Endothelial cell of umbilical vein (primary cell): ENCODE measurements around the gene MBTD1. TPM values are rescaled to one million over a fixed set of nuclear protein-coding genes. Genes with fewer than 3 reads are reported as not detected.
"Not testable (repeated sequence)": the region's sequence is repeated elsewhere in the genome, so short reads cannot be mapped to it uniquely, and the experiment has no call there.

ENCODE experiments used
- BruUV-seq: library from RNA; stranded (reverse); fragments of 400-500 nt; replicated peaks from 2 replicates; lab custom pipeline; 2021; lab: Mats Ljungman, UMichigan
- CTCF ChIA-PET: fragments of 300-600, 350-600 bp; sonication (Branson Sonifier 250); formaldehyde crosslinking; loops from one replicate; lab custom pipeline; 2021; ENCODE audit warnings: antibody characterized with exemption, inconsistent platforms; lab: Charles Lee
- POLR2A ChIA-PET: fragments of 300-600, 350-600 bp; sonication (Branson Sonifier 250); formaldehyde crosslinking; loops from one replicate; lab custom pipeline; 2021; ENCODE audit warnings: antibody characterized with exemption, inconsistent platforms; lab: Charles Lee
- DNase-seq: peaks from one replicate; pipeline ENCODE4 v3.0.0-alpha.2; 2011; ENCODE audit warnings: low read depth, low spot score
- FAIRE-seq: peaks from 2 replicates; lab custom pipeline; 2011; peaks lifted over from hg19 to GRCh38; lab: Jason Lieb, UNC
- H2AFZ ChIP-seq: 2 replicates; pipeline ENCODE4 v1.6.0; 2012; ENCODE audit warnings: low read depth, low read length, control low read depth, inconsistent platforms
- H3K27ac ChIP-seq: 2 replicates; pipeline ENCODE4 v1.5.1; 2011; ENCODE audit warnings: low read depth, mild to moderate bottlenecking, control low read depth, low read length, moderate library complexity; ENCODE audit not compliant: insufficient read depth
- H3K27me3 ChIP-seq, 2 experiments: 2 replicates each; pipeline versions ENCODE4 v1.6.0 to v1.6.1; 2011; ENCODE audit warnings: low read length in 2 of 2, mixed read lengths in 1 of 2; ENCODE audit not compliant: control insufficient read depth in 2 of 2, insufficient read depth in 2 of 2
- H3K36me3 ChIP-seq, 2 experiments: 2 replicates in 1 of 2; 3 replicates in 1 of 2; pipeline ENCODE4 v1.5.1; 2011; ENCODE audit warnings: low read length in 2 of 2, mild to moderate bottlenecking in 1 of 2, moderate library complexity in 1 of 2; ENCODE audit not compliant: control insufficient read depth in 2 of 2, insufficient read depth in 2 of 2; ENCODE audit errors: extremely low read depth in 1 of 2
- H3K4me1 ChIP-seq: 3 replicates; pipeline ENCODE4 v1.5.1; 2011; ENCODE audit warnings: mild to moderate bottlenecking, low read length; ENCODE audit not compliant: control insufficient read depth, insufficient read depth; ENCODE audit errors: extremely low read depth
- H3K4me2 ChIP-seq: 2 replicates; pipeline ENCODE4 v1.6.1; 2011; ENCODE audit warnings: low read length, control low read depth, mixed read lengths; ENCODE audit not compliant: insufficient read depth
- H3K4me3 ChIP-seq, 3 experiments: fragments of 200-600 bp in 1 of 3; sonication (generic), shearing (Covaris generic) in 1 of 3; replicated peaks in 1 of 3; 2 replicates each; pipeline ENCODE4 v1.5.1; 2011 to 2016; ENCODE audit warnings: control low read depth in 3 of 3, low read length in 3 of 3, mild to moderate bottlenecking in 2 of 3, inconsistent platforms in 1 of 3, low read depth in 1 of 3, moderate library complexity in 1 of 3; ENCODE audit not compliant: insufficient read depth in 1 of 3
- H3K79me2 ChIP-seq: 2 replicates; pipeline ENCODE4 v1.6.0; 2012; ENCODE audit warnings: low read length, inconsistent platforms; ENCODE audit not compliant: control insufficient read depth, insufficient read depth
- H3K9ac ChIP-seq: replicated peaks from 2 replicates; pipeline ENCODE3; 2011; ENCODE audit warnings: low read length, control low read depth; ENCODE audit not compliant: insufficient read depth; ENCODE audit errors: extremely low read depth
- H3K9me1 ChIP-seq: replicated peaks from 3 replicates; pipeline ENCODE4 v1.6.0; 2011; ENCODE audit warnings: mild to moderate bottlenecking, low read length; ENCODE audit not compliant: control insufficient read depth, insufficient read depth; ENCODE audit errors: extremely low read depth
- H3K9me3 ChIP-seq: replicated peaks from 2 replicates; pipeline ENCODE4 v1.5.1; 2012; ENCODE audit warnings: low read length, inconsistent platforms; ENCODE audit not compliant: control insufficient read depth, insufficient read depth
- H4K20me1 ChIP-seq: replicated peaks from 2 replicates; pipeline ENCODE3; 2011; ENCODE audit warnings: mild to moderate bottlenecking, low read length; ENCODE audit not compliant: control insufficient read depth, insufficient read depth; ENCODE audit errors: extremely low read depth
- JUN ChIP-seq: IDR thresholded peaks from 2 replicates; pipeline ENCODE4 v1.6.1; 2011; ENCODE audit warnings: borderline replicate concordance, low read depth; ENCODE audit not compliant: insufficient read length, insufficient read depth
- MYC ChIP-seq: IDR thresholded peaks from one replicate; pipeline ENCODE4 v1.6.1; 2011; ENCODE audit warnings: mild to moderate bottlenecking, low read depth, low read length
- POLR2AphosphoS5 ChIP-seq: IDR thresholded peaks from 2 replicates; pipeline ENCODE4 v1.6.1; 2012; ENCODE audit warnings: low read depth, mild to moderate bottlenecking, control low read depth, low read length, moderate library complexity; ENCODE audit not compliant: insufficient read depth
- dilution Hi-C: fragments of 300-500 bp; cut with MboI; formaldehyde crosslinking; loops from one replicate; pipeline ENCODE4 v1.15.0; 2019; ENCODE audit warnings: low sequenced_read_pairs; ENCODE audit not compliant: extremely low pct_ligation_motif_present
- intact Hi-C: fragments of 100-400 bp; cut with micrococcal nuclease; formaldehyde crosslinking; loops from one replicate; pipeline ENCODE4 v1.10.0; 2022
- polyA plus RNA-seq, 4 experiments: library from polyadenylated mRNA; depleted of rRNA in 3 of 4; stranded (reverse) in 3 of 4; unstranded in 1 of 4; fragments of >200 nt; gene quantifications; 2 replicates each; pipeline versions ENCODE4 v1.2.1 to v1.2.3, GENCODE V29; 2011 to 2012; ENCODE audit warnings: missing spikeins in 1 of 4
- total RNA-seq: library from RNA; stranded (reverse); gene quantifications from 2 replicates; pipeline ENCODE4 v1.2.3, GENCODE V29; 2021
- TF ChIP-seq, protein P1 (sequence below), 2 donors: IDR thresholded peaks; 1 replicate in 1 of 2; 2 replicates in 1 of 2; pipeline ENCODE4 v1.5.1; 2011; ENCODE audit warnings: low read length in 2 of 2, mild to moderate bottlenecking in 2 of 2, moderate library complexity in 2 of 2, control low read depth in 1 of 2, inconsistent platforms in 1 of 2, low read depth in 1 of 2; ENCODE audit not compliant: insufficient read depth in 1 of 2; ENCODE audit errors: extremely low read depth in 1 of 2
- TF ChIP-seq, protein P2 (sequence below): IDR thresholded peaks from 2 replicates; pipeline ENCODE4 v1.6.1; 2011; ENCODE audit not compliant: insufficient read depth, insufficient read length

Gene MBTD1
- total and polyA plus RNA-seq, 2 donors (not counting 3 experiments of a cell fraction or from before 2014, with no cell fraction given) = 4.8 to 14.0 TPM

DNA sequence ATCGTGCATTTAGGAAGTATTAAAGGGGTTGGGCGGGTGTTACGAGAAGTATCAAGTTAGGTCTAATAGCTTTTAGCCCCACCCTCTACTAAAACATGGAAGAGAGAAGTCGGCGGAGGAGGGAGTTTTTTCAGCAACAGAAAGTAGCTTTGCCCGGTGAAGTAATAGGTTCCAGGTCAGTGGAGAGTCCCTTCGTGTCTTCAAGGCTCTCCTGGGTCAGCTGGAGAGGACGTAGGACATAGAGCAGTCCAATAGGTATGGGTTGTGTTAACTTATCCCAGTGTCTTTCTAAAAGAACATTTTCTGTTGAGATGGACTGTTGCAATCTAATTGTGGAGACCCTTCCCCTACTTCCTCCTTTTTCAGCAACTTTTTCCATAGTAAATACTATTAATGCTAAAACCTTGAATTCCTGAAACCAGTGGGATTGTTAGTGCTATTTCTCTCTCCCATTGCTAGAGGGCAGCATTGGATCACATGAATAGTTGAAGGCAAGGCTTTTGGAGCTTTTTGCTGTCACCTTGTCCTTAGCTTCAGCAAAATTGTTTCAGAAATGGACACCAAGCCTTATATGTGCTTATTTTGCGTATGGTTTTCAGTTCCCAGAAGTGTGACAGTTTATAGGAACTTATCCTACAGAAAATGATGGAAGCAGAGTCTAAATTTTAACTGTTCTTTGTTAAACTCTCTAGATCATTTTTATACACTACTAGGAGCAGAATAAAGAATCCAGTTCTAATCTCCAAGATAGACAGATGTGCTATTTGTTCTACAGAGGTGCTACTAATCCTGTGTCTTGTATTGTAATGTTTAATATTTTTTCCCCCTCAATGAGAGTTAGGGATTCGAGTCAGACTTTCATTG, 38.9 kb upstream of the MBTD1 start:
- DNase-seq (peak; percentile 37), FAIRE-seq (peak; percentile 81)
- H3K9ac ChIP-seq = no peak overlapping the region
- no peak overlapping the region for H3K4me2 ChIP-seq
- intact Hi-C loops = loop anchor here (1.0 to 2.0 kb wide), 2 partner anchors 238 to 808 kb away; no protein-coding TSS in a partner anchor
- H3K36me3 ChIP-seq = peaks cover 3 to 4% of the 10 kb centered on the region in 2 experiments
- dilution Hi-C loops = no loop called here
- no peaks in the 10 kb centered on the region for H3K4me1 ChIP-seq
- CTCF ChIA-PET = interaction anchor here (0.5 to 3.3 kb wide), 15 partner anchors 10 to 808 kb away, joined by 3 to 49 read pairs (median 3); no protein-coding TSS in a partner anchor
- no peaks in the 10 kb centered on the region for H3K9me3 ChIP-seq
- POLR2A ChIA-PET = interaction anchor here (0.5 kb wide), 1 partner anchor 521 kb away, joined by 6 read pairs; no protein-coding TSS in a partner anchor
- H3K4me3 ChIP-seq = no peak overlapping the region
- H3K79me2 ChIP-seq = no peaks in the 10 kb centered on the region
- no peaks in the 10 kb centered on the region for H4K20me1 ChIP-seq
- no TSS peak for BruUV-seq
- no peaks in the 10 kb centered on the region for H3K27me3 ChIP-seq
- H2AFZ ChIP-seq = no peak overlapping the region
- no peak overlapping the region for H3K27ac ChIP-seq
- TF ChIP-seq, protein P1, sequence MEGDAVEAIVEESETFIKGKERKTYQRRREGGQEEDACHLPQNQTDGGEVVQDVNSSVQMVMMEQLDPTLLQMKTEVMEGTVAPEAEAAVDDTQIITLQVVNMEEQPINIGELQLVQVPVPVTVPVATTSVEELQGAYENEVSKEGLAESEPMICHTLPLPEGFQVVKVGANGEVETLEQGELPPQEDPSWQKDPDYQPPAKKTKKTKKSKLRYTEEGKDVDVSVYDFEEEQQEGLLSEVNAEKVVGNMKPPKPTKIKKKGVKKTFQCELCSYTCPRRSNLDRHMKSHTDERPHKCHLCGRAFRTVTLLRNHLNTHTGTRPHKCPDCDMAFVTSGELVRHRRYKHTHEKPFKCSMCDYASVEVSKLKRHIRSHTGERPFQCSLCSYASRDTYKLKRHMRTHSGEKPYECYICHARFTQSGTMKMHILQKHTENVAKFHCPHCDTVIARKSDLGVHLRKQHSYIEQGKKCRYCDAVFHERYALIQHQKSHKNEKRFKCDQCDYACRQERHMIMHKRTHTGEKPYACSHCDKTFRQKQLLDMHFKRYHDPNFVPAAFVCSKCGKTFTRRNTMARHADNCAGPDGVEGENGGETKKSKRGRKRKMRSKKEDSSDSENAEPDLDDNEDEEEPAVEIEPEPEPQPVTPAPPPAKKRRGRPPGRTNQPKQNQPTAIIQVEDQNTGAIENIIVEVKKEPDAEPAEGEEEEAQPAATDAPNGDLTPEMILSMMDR (IDR thresholded peaks at IDR 0.05; ENCODE audit: extremely low read depth in 1 of 2, insufficient read depth in 1 of 2, low read depth in 1 of 2, low read length in 2 of 2) = peak; percentile 51 to 63
- TF ChIP-seq, protein P2, sequence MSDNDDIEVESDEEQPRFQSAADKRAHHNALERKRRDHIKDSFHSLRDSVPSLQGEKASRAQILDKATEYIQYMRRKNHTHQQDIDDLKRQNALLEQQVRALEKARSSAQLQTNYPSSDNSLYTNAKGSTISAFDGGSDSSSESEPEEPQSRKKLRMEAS = no peak
- TF ChIP-seq POLR2AphosphoS5 = no peak
- TF ChIP-seq JUN = no peak
- no peak for TF ChIP-seq MYC
- H3K9me1 ChIP-seq = no peaks in the 10 kb centered on the region

DNA sequence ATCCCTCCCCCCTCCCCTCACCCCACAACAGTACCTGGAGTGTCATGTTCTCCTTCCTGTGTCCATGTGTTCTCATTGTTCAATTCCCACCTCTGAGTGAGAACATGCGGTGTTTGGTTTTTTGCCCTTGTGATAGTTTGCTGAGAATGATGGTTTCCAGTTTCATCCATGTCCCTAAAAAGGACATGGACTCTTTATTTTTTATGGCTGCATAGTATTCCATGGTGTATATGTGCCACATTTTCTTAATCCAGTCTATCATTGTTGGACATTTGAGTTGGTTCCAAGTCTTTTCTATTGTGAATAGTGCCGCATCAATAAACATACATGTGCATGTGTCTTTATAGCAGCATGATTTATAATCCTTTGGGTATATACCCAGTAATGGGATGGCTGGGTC, 34.5 kb upstream of the MBTD1 start:
- BruUV-seq, intact Hi-C loops, H3K9me3 ChIP-seq, H3K4me1 ChIP-seq, dilution Hi-C loops, H3K36me3 ChIP-seq, H3K79me2 ChIP-seq, H3K4me3 ChIP-seq, H2AFZ ChIP-seq, H4K20me1 ChIP-seq, H3K27me3 ChIP-seq, FAIRE-seq, H3K27ac ChIP-seq, H3K4me2 ChIP-seq, H3K9ac ChIP-seq, H3K9me1 ChIP-seq, CTCF ChIA-PET, POLR2A ChIA-PET, DNase-seq: not testable (repeated sequence)
